GM23338 (cell line): ENCODE measurements around the gene CFAP47.

Experiments
- CREB1 ChIP-seq: fragments of 250-450 bp; sonication (Bioruptor Pico); IDR thresholded peaks from 2 replicates; pipeline ENCODE4 v1.5.0; 2020; ENCODE audit warnings: low read depth, mild to moderate bottlenecking, moderate library complexity
- CTCF ChIP-seq, 2 experiments: fragments of 200-600 bp in 1 of 2; sonication (generic) in 1 of 2; conservative IDR thresholded peaks; 2 replicates each; pipeline versions ENCODE4 v1.5.1 to v1.6.1; 2016 to 2017; ENCODE audit warnings: antibody characterized with exemption in 2 of 2, low read depth in 2 of 2, mild to moderate bottlenecking in 2 of 2, moderate library complexity in 1 of 2
- ETS1 ChIP-seq: IDR thresholded peaks from 2 replicates; pipeline ENCODE4 v1.6.1; 2016; ENCODE audit warnings: antibody characterized with exemption
- EZH2 ChIP-seq: fragments of 200-600 bp; sonication (generic); IDR thresholded peaks from one replicate; pipeline ENCODE4 v1.8.0; 2017; ENCODE audit warnings: antibody characterized with exemption, mild to moderate bottlenecking, low read depth; ENCODE audit not compliant: unreplicated experiment
- EZH2phosphoT487 ChIP-seq: fragments of 200-600 bp; sonication (generic); IDR thresholded peaks from one replicate; pipeline ENCODE4 v1.8.1; 2018; ENCODE audit warnings: antibody characterized with exemption; ENCODE audit not compliant: unreplicated experiment
- JUNB ChIP-seq: IDR thresholded peaks from one replicate; pipeline ENCODE4 v1.6.1; 2016; ENCODE audit warnings: antibody characterized with exemption; ENCODE audit not compliant: unreplicated experiment
- POLR2AphosphoS5 ChIP-seq: IDR thresholded peaks from 2 replicates; pipeline ENCODE4 v1.6.1; 2016; ENCODE audit warnings: antibody characterized with exemption, low read depth
- REST ChIP-seq: IDR thresholded peaks from one replicate; pipeline ENCODE4 v1.6.1; 2018; ENCODE audit warnings: antibody characterized with exemption; ENCODE audit not compliant: unreplicated experiment
- STAT1 ChIP-seq: IDR thresholded peaks from one replicate; pipeline ENCODE4 v1.6.1; 2016; ENCODE audit warnings: antibody characterized with exemption; ENCODE audit not compliant: unreplicated experiment
- ZNF114 ChIP-seq: fragments of 250-450 bp; sonication (Bioruptor Pico); IDR thresholded peaks from 2 replicates; pipeline ENCODE4 v1.5.0; 2020; ENCODE audit warnings: mild to moderate bottlenecking, moderate library complexity
- ZNF331 ChIP-seq: fragments of 250-450 bp; sonication (Bioruptor Pico); IDR thresholded peaks from 2 replicates; pipeline ENCODE4 v1.5.0; 2020; ENCODE audit warnings: low read depth, mild to moderate bottlenecking, moderate library complexity
- ZNF462 ChIP-seq: fragments of 250-450 bp; sonication (Bioruptor Pico); IDR thresholded peaks from 2 replicates; pipeline ENCODE4 v1.5.0; 2020; ENCODE audit warnings: mild to moderate bottlenecking, moderate library complexity

GRCh38 chrX:36087366-36087765 lies 167.8 kb downstream of the CFAP47 start:
- TF ChIP-seq REST (no peak), POLR2AphosphoS5 (no peak), CTCF (conservative IDR thresholded peaks at IDR 0.05; ENCODE audit: low read depth in 2 of 2) (no peak), JUNB (no peak), EZH2phosphoT487 (no peak), EZH2 (no peak), ZNF331 (CRISPR knock-in tag) (no peak), ZNF462 (CRISPR knock-in tag) (no peak), ETS1 (no peak), CREB1 (CRISPR knock-in tag) (no peak), STAT1 (no peak), ZNF114 (no peak)
